ENCODE measurements around the gene B4GALT1.

Gene B4GALT1
- 43.1 to 238 (median 56.6) reads per million in 9 experiments for total RNA-seq

GRCh38 chr9:33167084-33167971 lies at the start of gene B4GALT1:
Gene B4GALT1, minus strand, starts transcription at chr9:33167336. Its CDS starts 167 bp downstream, at chr9:33167169.
- Mint-ChIP-seq H3K4me1 (ENCODE audit: low read depth in 2 of 2) (peaks cover 46 to 53% of the 10 kb centered on the region in 2 donors), H3K27me3 (no peaks in the 10 kb centered on the region), H3K9me3 (no peaks in the 10 kb centered on the region), H3K36me3 (ENCODE audit: insufficient read depth) (peaks cover 54% of the 10 kb centered on the region), H3K4me3 (peak within 1 kb of the TSS; percentile 95 to 98), H3K27ac (peak within 1 kb of the TSS; percentile 99 to 100)
- ATAC-seq (replicated peaks) (peak; percentile 72), DNase-seq (peak; percentile 89 to 93 (median 90))

GRCh38 chr9:33211695-33212393 lies 44.7 kb upstream of the B4GALT1 start:
- H3K27ac Mint-ChIP-seq: no peak overlapping the region
- H3K4me3 Mint-ChIP-seq: no peak overlapping the region
- DNase-seq (no peak), ATAC-seq (replicated peaks) (no peak)
- H3K36me3 Mint-ChIP-seq (ENCODE audit: insufficient read depth): no peaks in the 10 kb centered on the region
- H3K9me3 Mint-ChIP-seq: no peaks in the 10 kb centered on the region
- no peaks in the 10 kb centered on the region for H3K4me1 Mint-ChIP-seq (ENCODE audit: low read depth in 2 of 2)
- H3K27me3 Mint-ChIP-seq: no peaks in the 10 kb centered on the region

GRCh38 chr9:33210006-33210715 lies 43.0 kb upstream of the B4GALT1 start:
- Mint-ChIP-seq H3K27ac (peak overlapping the region in 1 of 2 donors; percentile 44), H3K4me3 (no peak overlapping the region), H3K27me3 (no peaks in the 10 kb centered on the region), H3K9me3 (no peaks in the 10 kb centered on the region), H3K4me1 (ENCODE audit: low read depth in 2 of 2) (no peaks in the 10 kb centered on the region), H3K36me3 (ENCODE audit: insufficient read depth) (peaks cover 2% of the 10 kb centered on the region)
- DNase-seq (no peak), ATAC-seq (replicated peaks) (no peak)

GRCh38 chr9:33209394-33209793 lies 42.3 kb upstream of the B4GALT1 start:
- DNase-seq: no peak
- H3K9me3 Mint-ChIP-seq: no peaks in the 10 kb centered on the region

GRCh38 chr9:33202552-33203201 lies 35.5 kb upstream of the B4GALT1 start:
- Mint-ChIP-seq H3K4me1 (ENCODE audit: low read depth in 2 of 2) (peaks cover 13 to 15% of the 10 kb centered on the region in 2 donors), H3K4me3 (peak overlapping the region; percentile 26 to 37), H3K27me3 (no peaks in the 10 kb centered on the region), H3K36me3 (ENCODE audit: insufficient read depth) (peaks cover 6% of the 10 kb centered on the region), H3K9me3 (no peaks in the 10 kb centered on the region), H3K27ac (peak overlapping the region; percentile 41 to 89)
- peak; percentile 100 for ATAC-seq (replicated peaks)
- peak; percentile 33 to 47 (median 45) for DNase-seq

More at GRCh38 chr9:33209394-33209793, 42.3 kb upstream of the B4GALT1 start:
- no peak for ATAC-seq (replicated peaks)
- Mint-ChIP-seq H3K4me3 (no peak overlapping the region), H3K36me3 (ENCODE audit: insufficient read depth) (peaks cover 2% of the 10 kb centered on the region), H3K27me3 (no peaks in the 10 kb centered on the region), H3K4me1 (ENCODE audit: low read depth in 2 of 2) (no peaks in the 10 kb centered on the region), H3K27ac (no peak overlapping the region)

- H3K27me3 Mint-ChIP-seq: no peaks in the 10 kb centered on the region
- ATAC-seq (replicated peaks) (peak; percentile 15), DNase-seq (no peak)
- peak overlapping the region; percentile 26 to 37 for H3K4me3 Mint-ChIP-seq
- H3K9me3 Mint-ChIP-seq: no peaks in the 10 kb centered on the region
- H3K4me1 Mint-ChIP-seq (ENCODE audit: low read depth in 2 of 2): peaks cover 13 to 15% of the 10 kb centered on the region in 2 donors
- peak overlapping the region in 1 of 2 donors; percentile 89 for H3K27ac Mint-ChIP-seq
- peaks cover 6% of the 10 kb centered on the region for H3K36me3 Mint-ChIP-seq (ENCODE audit: insufficient read depth)
Measured at GRCh38 chr9:33202018-33202417, 34.9 kb upstream of the B4GALT1 start.

GRCh38 chr9:33198165-33198564 lies 31.0 kb upstream of the B4GALT1 start:
- H3K9me3 Mint-ChIP-seq: no peaks in the 10 kb centered on the region
- no peak overlapping the region for H3K4me3 Mint-ChIP-seq
- no peak for ATAC-seq (replicated peaks)
- DNase-seq: no peak
- no peak overlapping the region for H3K27ac Mint-ChIP-seq
- peaks cover 3% of the 10 kb centered on the region for H3K36me3 Mint-ChIP-seq (ENCODE audit: insufficient read depth)
- H3K27me3 Mint-ChIP-seq: no peaks in the 10 kb centered on the region
- H3K4me1 Mint-ChIP-seq (ENCODE audit: low read depth in 2 of 2): peaks cover 13 to 14% of the 10 kb centered on the region in 2 donors

- peaks cover 3% of the 10 kb centered on the region for H3K36me3 Mint-ChIP-seq (ENCODE audit: insufficient read depth)
- no peaks in the 10 kb centered on the region for H3K9me3 Mint-ChIP-seq
- H3K27ac Mint-ChIP-seq: peak overlapping the region in 1 of 2 donors; percentile 42
- no peaks in the 10 kb centered on the region for H3K27me3 Mint-ChIP-seq
- no peak for DNase-seq
- no peak overlapping the region for H3K4me3 Mint-ChIP-seq
- peaks cover 8% of the 10 kb centered on the region in 2 donors for H3K4me1 Mint-ChIP-seq (ENCODE audit: low read depth in 2 of 2)
- ATAC-seq (replicated peaks): no peak
Measured at GRCh38 chr9:33197279-33198152, 30.4 kb upstream of the B4GALT1 start.

- Mint-ChIP-seq H3K27me3 (no peaks in the 10 kb centered on the region), H3K4me3 (no peak overlapping the region), H3K27ac (no peak overlapping the region), H3K9me3 (no peaks in the 10 kb centered on the region), H3K4me1 (ENCODE audit: low read depth in 2 of 2) (no peaks in the 10 kb centered on the region), H3K36me3 (ENCODE audit: insufficient read depth) (peaks cover 3% of the 10 kb centered on the region)
- ATAC-seq (replicated peaks) (no peak), DNase-seq (no peak)
Measured at GRCh38 chr9:33196736-33197135, 29.6 kb upstream of the B4GALT1 start.

- no peak for DNase-seq
- H3K27ac Mint-ChIP-seq: no peak overlapping the region
- H3K36me3 Mint-ChIP-seq (ENCODE audit: insufficient read depth): no peaks in the 10 kb centered on the region
- peaks cover 0 to 2% of the 10 kb centered on the region in 2 donors for H3K4me1 Mint-ChIP-seq (ENCODE audit: low read depth in 2 of 2)
- H3K9me3 Mint-ChIP-seq: no peaks in the 10 kb centered on the region
- ATAC-seq (replicated peaks): no peak
- H3K4me3 Mint-ChIP-seq: no peak overlapping the region
- H3K27me3 Mint-ChIP-seq: peaks cover 0 to 7% of the 10 kb centered on the region in 2 donors
Measured at GRCh38 chr9:33193818-33194217, 26.7 kb upstream of the B4GALT1 start.

- Mint-ChIP-seq H3K27ac (no peak overlapping the region), H3K4me1 (ENCODE audit: low read depth in 2 of 2) (peaks cover 0 to 2% of the 10 kb centered on the region in 2 donors), H3K9me3 (no peaks in the 10 kb centered on the region), H3K27me3 (peaks cover 2 to 18% of the 10 kb centered on the region in 2 donors), H3K4me3 (no peak overlapping the region), H3K36me3 (ENCODE audit: insufficient read depth) (no peaks in the 10 kb centered on the region)
- DNase-seq: no peak
- ATAC-seq (replicated peaks): no peak
Measured at GRCh38 chr9:33192493-33193255, 25.5 kb upstream of the B4GALT1 start.
